T-helper 2 cell treated with Interferon-gamma antibody and Interleukin-4, amounts not matched to agents 100 ng/mL and 5 ng/mL, for 36 hours (primary cell): ENCODE measurements around the gene C19orf81. TPM values are rescaled to one million over a fixed set of nuclear protein-coding genes. Genes with fewer than 3 reads are reported as not detected.
"Not testable (repeated sequence)": the region's sequence is repeated elsewhere in the genome, so short reads cannot be mapped to it uniquely, and the experiment has no call there.

Experiments used
- intact Hi-C: fragments of 100-400 bp; cut with micrococcal nuclease; formaldehyde crosslinking; loops from one replicate; pipeline ENCODE4 v1.15.1; 2023
- total RNA-seq: library from RNA; stranded (reverse); gene quantifications from 2 replicates; pipeline ENCODE4 v1.2.3, GENCODE V29; 2022

The C19orf81 gene
- 0.59 TPM in 1 of 2 replicates, not detected in the other for total RNA-seq

DNA sequence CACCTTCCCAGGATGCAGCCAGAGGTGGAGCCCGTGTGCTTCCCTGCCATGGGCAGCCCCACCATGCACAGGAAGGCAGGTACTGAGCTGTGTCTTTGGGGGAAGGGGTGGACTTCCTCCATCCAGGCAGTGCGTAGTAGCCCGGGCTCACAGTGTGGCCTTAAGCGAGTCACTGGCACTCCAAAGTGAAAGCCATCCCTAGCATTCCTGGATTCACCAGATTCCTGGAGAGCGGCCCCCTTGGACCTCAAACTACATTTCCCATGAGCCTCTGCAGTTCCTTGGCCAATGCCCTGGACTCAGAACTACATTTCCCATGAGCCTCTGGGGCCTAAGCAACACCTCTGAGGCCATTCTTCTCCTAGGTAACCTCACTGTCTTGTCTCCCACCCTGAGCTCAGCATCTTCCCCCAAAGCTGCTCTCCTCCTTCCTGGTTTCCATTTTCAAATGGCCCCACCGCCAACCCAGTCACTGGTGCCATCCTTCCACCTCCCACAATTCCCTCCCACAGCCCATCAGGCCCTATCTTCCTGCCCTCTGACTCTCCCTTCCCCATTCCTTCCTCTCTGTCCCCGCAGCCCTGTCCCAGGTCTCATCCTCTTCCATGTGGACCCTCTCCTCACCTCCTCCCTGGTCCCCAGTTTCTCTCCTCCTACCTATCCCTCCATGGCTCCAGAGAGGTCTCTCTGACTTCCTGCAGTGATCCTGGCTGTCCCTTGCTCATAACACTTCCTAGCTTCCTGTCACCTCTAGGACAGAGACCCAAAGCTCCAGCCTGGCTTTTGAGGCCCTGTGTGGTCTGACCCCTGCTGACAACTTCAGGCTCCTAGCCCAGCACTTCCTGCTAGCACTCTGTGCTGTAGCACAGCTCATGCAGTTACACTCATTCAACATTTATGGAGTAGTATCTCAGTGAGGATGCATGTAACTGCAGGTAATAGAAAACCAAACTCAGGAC is at the start of gene C19orf81:
C19orf81 (plus strand) TSS at position 13 of the 959 bp plus-strand sequence; CDS start at position 13, 0 bp downstream.
- intact Hi-C loops, result no loop called here

DNA sequence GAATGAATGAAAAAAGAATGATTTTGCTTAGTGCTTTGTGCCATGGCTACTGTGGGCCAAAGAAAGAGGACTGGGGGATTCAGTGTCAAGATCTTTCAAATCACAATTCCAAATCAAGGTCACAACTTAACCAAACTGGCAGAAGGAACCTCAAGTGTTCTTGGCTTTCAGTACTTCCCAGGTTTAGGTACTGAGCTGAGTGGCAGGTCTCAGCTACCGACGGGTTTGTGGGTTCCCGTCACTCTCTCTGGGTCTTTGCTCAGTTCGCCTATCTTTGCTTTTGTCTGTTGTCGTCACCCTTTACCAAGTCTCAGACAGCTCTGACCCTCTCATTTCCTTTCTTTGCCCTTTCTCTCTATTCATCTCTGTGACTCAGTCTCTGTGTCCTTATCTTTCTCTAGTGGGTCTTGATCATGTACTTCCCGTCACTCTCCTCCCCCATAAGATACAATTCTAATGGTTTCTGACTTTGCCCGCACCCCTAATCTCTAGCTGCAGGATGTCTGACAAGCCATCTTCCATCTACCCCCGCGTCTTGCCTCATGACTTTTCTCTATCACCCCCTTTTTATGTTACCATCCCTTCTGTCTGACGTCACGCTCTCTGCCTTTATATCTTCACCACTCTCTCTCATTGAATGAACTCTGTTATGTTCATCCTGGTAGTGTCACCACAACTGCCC is 47.7 kb upstream of the C19orf81 start:
- intact Hi-C loops, result no loop called here

DNA sequence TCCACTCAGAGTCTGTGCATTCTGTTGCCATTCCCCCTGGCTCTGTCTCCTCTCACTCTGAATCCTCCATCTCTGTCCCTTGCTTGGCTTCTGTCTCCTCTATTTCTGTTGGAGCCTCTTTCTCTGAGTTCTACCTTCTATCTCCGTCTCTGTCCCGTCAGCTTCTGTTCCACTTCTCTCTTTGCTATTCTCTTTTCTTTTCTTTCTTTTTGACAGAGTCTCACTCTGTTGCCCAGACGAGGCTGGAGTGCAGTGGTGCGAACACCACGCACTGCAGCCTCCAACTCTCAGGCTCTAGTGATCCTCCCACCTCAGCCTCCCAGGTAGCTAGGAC is 47.2 kb upstream of the C19orf81 start:
- intact Hi-C loops, result no loop called here

DNA sequence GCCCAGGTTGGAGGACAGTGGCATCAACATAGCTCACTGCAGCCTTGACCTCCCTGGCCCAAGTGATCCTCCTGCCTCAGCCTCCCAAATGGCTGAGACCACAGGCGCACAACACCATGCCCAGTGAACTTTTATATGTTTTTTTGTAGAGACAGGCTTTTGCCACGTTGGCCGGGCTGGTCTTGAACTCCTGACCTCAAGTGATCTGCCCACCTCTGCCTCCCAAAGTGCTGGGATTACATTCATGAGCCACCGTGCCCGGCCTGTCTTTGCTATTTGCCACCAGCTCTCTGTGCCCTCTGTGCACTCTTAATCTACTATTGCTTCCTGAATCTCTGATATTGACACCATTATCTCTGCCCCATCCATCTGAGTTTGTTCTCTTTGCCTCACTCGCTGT is 46.7 kb upstream of the C19orf81 start:
- intact Hi-C loops, result no loop called here

DNA sequence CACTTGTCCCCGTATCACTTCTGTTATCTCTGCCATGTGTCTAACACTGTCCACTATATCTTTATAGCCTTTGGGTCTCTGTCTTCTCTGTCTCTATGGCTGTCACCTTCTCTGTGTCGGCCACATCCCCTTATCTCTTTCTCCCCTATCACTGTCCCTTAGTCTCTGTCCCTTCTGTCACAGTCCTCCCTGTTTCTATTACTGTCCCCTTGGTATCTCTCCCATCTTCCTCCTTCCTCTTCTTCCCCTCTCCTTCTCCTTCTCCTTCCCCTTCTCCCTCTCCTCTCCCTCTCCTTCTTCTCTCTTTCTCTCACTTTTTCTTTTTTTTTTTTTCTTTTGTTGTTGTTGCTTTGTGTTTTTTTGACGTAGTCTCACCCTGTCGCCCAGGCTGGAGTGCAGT is 46.3 kb upstream of the C19orf81 start:
- intact Hi-C loops, result no loop called here

DNA sequence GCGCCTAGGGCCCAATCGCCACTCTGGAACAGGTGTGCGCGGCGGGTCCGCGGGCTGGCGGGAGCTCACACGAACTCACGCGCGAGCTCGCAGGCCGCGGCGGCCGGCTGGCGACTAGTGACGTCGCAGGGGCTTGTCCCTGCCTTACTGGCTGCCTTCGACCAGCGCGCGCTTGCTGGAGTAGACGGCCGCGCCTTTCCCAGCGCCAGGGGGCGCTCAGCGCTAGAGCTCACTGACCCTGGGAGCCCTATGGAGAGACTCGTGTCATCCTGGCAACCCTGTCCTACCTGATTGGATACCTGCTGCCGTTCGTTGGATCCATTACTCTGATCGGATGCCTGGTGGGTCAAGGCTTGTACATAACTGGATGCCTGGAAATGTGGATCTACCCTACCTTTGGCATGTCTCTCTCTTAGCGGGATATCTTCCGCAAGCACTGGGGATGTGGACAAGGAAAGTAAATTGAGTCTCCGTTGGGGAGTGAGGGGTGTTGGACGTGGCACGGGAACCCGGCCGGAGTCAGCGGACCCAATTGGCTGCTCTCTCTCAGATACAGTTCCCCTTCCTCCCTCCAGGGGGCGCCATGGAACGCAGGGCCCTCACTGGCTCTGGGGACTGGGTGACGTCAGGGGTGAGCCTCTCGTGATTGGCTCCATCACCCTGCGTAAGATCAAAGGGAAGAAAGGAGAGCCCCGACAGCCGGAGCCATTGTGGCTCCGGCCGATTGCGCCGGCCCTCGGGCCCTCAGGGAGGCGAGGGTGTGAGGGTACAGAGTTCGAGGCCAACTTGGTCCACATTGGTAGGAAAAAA is 44.8 kb upstream of the C19orf81 start:
- intact Hi-C loops, result not testable (repeated sequence)

DNA sequence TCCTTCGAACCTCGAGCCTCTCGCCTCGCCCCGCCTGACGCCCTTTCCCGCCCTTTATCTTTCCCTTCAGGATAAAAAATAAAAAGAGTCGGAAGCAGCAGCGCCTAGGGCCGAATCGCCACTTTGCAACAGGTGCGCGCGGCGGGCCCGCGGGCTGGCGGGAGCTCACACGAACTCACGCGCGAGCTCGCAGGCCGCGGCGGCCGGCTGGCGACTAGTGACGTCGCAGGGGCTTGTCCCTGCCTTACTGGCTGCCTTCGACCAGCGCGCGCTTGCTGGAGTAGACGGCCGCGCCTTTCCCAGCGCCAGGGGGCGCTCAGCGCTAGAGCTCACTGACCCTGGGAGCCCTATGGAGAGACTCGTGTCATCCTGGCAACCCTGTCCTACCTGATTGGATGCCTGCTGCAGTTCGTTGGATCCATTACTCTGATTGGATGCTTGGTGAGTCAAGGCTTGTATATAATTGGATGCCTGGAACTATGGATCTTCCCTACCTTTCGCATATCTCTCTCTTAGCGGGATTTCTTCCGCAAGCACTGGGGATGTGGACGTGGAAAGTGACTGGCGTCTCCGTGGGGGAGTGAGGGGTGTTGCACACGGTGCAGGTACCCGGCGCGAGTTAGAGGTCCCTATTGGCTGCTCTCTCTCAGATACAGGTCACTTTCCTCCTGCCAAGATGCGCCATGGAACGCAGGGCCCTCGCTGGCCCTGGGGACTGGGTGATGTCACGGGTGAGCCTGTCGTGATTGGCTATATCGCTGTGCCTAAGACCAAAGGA is 43.0 kb upstream of the C19orf81 start:
- intact Hi-C loops, result not testable (repeated sequence)

DNA sequence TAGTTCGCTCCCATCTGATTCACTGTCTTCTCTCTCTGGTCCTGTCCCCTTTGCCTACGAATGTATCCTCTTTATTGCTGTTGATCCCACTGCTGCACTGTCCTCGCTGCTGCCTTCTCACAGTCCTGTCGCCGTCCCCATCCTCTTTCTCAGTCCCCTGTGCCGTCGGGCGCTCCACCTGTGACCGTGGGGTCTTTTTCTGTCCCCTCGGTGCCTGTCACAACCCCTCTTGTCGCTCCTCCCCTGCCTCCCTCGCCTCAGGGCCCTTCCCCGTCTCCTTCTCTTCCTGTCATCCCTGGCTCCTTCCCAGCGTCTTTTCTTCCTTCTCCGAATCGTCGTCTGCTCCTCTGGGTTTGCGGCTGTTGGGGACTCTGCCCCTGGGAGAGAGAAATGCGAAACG is 41.9 kb upstream of the C19orf81 start:
- intact Hi-C loops, result no loop called here

DNA sequence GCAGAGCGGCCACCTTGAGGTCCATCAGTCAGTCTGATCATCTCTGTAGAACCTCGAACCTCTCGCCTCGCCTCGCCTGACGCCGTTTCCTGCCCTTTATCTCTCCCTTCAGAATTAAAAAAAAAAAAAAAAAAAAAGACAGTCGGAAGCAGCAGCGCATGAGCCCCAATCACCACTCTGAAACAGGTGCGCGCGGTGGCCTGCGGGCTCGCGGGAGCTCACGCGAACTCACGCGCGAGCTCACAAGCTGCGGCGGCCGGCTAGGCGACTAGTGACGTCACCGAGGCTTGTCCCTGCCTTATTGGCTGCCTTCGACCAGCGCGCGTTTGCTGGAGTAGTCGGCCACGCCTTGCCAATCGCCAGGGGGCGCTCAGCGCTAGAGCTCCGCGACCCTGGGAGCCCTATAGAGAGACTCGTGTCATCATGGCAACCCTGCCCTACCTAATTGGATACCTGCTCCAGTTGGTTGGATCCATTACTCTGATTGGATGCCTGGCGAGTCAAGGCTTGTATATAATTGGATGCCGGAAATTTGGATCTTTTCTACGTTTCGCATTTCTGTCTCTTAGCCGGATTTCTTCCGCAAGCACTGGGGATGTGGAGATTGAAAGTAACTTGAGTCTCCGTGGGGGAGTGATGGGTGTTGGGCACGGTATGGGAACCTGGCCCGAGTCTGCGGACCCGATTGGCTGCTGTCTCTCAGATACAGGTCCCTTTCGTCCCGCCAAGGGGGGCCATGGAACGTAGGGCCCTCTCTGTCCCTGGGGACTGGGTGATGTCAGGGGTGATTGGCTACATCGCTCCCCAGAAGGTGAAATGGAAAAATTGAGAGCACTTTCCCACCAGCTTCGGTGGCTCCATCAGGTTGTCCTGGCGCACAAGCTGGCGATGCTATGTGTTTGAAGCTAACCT is 41.1 kb upstream of the C19orf81 start:
- intact Hi-C loops, result no loop called here

DNA sequence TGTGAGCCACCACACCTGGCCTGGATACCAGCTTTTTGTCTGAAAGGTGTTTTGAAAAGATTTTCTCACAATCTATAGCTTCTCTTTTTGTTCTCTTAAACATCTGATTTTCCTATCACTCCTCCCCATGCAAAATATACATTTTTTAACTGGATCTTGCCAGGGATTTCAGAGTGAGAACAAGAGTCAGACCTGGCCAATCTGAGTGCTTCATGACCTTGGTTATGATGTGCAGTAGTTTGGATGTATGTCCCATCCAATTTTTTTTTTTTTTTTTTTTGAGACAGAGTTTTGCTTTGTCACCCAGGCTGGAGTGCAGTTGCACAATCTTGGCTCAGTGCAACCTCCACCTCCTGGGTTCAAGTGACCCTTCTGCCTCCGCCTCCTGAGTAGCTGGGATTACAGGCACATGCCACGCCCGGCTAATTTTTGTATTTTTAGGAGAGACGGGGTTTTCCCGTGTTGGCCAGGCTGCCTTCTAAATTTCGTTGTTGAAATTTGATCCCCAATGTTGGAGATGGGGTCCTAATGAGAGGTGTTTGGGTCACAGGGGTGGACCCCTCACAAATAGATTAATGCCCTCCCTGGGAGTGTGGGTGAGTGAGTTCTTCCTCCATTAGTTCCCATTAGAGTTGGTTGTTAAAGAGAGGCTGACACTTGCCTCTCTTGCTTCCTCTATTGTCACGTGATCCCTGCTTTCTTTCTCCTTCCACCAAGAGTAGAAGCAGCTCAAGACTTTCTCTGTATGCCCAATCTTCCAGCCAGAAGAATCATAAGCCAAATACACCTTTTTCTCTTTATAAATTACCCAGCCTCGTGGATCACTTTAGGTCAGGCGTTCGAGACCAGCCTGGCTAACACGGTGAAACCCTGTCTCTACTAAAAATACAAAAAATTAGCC is 36.5 kb upstream of the C19orf81 start:
- intact Hi-C loops, result not testable (repeated sequence)

DNA sequence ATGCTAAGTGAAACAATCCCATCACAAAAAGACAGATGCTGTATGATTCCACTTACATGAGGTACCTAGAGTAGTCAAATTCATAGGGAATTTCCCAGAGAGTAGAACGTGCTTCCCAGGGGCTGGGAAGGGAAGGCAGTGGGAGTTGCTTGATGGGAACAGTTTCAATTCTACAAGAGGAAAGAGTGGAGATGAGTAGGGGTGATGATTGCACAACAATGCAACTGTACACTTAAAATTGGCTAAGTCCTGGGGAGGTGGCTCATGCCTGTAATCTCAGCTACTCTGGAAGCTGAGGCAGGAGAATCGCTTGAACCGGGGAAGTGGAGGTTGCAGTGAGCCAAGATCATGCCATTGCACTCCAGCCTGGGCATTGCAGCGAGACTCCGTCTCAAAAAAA is 30.9 kb upstream of the C19orf81 start:
- intact Hi-C loops, result not testable (repeated sequence)

DNA sequence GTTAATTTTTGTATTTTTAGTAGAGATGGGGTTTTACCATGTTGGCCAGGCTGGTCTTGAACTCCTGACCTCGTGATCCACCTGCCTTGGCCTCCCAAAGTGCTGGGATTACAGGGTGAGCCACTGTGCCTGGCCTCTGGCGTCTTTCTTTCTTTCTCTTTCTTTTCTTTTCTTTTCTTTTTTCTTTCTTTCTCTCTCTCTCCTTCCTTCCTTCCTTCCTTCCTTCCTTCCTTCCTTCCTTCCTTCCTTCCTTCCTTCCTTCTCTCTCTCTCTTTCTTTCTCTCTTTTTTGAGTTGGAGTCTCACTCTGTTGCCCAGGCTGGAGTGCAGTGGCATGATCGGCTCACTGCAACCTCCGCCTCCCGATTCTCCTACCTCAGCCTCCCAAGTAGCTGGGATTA is 30.1 kb upstream of the C19orf81 start:
- intact Hi-C loops, result not testable (repeated sequence)

DNA sequence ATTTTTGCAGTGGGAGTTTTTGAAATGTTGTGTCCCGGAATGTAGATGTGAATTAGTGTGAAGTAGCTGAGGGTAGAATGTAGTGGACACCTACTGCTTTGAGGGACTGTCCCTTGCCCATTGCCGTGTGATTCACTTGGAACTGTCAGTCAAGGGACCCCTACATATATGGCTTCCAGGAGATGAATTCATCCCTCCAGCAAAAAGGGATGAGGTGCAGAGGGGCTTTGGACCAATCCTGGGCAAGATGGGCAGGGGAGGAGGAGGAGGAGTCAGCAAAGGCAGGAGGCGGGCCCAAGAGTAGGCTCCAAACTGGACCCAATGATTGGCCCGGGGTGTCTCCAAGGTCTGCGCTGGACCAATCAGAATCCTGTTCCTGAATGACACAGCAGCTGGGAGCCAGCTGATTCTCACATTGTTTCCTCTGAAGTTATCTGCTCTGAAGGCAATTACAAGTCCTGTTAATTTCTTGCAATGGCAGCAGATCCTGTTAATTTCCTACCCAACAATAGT is 28.8 kb upstream of the C19orf81 start:
- intact Hi-C loops, result not testable (repeated sequence)

DNA sequence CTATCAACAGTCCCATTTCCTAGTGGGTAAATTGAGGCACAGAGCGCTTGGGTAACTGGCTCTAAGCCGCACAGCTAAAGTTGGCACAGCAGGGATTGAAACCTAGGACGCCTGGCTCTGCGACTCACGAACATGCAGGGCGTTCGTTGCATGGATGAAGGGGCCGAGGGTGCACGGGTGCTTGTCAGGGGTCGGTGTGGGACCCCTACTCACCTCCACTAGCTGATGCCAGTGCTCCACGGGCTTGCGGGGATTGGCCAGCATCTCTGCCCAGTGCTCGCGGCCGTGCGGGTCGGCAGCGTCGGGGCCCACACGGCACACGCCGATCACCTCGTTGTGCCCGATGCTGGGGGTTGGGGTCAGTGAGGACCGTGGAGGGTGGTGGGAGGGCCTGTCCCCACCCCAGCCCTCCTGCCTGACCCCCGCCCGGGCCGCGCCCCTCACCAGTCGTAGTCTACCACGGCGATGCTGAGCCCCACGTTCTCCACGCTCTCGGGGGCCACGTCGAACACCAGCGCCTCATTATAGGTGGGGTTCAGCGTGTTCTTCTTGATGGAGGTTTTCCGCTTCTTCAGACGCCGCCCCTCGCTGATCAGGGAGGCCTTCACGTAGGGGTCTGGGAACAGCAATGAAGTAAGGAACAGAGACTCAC is 24.2 kb upstream of the C19orf81 start:
- intact Hi-C loops, result no loop called here

DNA sequence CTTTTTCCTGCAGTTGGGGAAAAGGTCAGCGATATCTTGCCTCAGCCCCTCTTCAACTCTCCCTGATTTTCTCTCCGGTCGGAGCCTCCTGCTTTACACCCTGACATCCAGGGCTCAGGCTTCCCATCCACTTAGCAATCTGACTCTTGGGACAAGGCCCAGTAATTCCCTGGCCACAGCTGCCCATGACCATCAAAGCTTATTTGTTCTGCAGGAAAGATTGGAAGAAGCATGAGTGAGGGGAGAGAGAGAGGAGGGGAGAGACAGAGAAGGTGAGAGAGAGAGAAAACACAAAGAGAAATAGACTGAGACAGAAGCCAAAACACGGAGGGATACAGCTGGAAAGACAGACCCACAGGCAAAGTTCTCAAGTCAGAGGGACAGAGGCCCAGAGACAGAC is 23.2 kb upstream of the C19orf81 start:
- intact Hi-C loops, result no loop called here

DNA sequence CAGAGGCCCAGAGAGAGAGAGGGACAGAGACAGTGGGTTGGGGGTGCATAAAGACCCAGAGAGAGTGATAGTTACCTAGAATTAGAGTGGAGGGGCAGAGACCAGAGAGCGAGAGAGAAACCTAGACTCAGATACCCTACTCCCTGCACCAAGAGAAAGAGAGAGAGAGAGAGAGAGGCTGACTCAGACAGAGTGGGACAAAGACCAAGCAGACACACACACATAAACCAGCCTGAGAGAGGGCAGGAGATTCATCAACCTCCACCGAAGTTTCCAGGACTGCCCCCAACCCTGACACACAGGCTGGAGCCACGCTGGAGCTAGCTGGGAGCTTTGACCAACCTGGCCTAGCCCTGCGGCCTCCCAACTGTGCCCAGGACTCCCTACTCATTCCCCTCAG is 22.4 kb upstream of the C19orf81 start:
- intact Hi-C loops, result no loop called here

DNA sequence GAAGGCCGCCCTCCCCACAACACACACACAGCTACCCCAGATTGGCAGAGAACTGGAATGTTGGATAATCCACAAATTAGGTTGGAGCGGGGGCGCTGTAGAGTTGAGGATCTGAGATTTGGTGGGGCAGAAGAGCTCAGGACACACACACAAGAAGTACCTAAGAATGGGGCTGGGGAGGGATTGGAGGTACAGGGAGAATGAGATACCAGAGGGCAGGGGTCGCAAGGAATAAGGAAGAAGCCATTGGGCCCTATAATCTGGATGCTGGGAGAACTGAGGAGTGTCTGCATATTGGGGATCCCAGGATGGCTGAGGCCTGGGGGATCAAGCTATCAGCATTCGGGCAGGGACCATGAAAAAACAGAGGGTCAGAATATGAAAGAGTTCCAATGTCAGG is 21.1 kb upstream of the C19orf81 start:
- intact Hi-C loops, result no loop called here

DNA sequence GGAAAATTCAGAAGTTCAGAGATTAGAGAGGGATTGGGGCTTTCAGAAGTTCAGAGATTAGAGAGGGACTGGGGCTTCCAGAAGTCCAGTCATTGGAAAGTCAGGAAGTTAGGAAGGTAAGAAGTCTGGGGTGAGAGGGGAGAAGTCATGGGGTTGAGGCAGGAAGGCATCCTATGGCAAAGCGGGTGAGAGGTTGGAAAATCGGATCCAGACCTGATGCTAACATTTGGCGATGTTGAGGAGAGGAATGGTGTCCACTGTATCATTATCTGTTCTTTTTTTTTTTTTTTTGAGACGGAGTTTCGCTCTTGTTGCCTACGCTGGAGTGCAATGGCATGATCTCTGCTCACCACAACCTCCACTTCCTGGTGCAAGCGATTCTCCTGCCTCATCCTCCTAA is 20.7 kb upstream of the C19orf81 start:
- intact Hi-C loops, result no loop called here
